ENCODE results near the gene SLC25A30.

SLC25A30 gene

GRCh38 chr13:45417790-45418534 is at the start of gene SLC25A30:
Gene SLC25A30, minus strand, starts transcription at chr13:45418373. Its CDS starts 6,948 bp downstream, at chr13:45411425.
- DNase-seq: peak; percentile 93

DNA sequence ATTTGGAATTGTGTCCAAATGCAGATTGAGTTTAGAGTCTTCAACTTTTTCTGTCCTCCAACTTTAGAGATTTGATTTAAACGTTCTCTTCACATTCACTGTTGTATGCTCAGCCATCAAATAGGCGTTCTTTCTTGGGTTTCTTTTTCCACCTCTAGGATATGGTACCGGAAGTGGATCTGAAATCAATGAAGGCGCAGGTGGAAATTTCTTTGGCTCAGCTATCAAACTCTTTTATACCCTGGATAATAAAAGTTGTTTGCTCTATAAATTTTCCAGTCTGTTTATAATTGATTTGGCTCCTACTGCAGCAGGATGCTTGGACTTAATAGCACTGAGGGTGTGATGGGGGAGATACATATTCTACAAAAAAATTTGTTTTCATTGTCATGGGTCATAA is 48.2 kb upstream of the SLC25A30 start:
- DNase-seq: no peak

DNA sequence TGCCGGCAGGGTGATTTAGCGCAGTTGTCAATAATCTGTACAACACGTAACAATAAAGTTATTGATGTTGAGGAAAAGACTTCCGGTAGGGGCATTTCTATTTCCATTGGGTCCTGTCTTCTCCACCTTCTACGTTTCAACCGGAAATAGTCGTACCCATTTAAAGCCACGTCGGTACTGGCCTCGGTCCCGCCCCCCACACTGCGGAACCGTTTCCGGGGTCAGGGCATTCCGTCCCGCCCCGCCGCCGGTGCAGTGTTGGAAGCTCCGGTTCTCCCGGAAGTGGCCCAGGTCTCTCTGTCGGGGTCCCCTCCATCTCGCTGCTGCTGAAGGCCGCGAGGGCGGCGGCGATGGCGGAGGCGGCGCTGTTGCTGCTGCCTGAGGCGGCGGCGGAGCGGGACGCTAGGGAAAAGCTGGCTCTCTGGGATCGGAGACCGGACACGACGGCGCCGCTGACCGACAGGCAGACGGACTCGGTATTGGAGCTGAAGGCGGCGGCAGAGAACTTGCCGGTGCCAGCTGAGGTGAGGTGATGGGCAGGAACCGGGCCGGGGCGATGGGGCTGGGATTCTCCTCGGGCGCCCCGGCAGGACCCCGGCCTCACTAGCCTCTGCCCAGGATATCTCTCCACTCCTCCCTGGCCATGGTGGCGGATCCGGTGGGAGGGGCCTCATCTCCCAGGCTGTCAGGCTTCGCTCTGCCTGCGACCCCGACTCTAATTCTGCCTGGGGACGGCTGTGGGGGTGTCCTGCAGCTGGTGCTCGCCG is 46.7 kb upstream of the SLC25A30 start, which contains the start of gene COG3:
Gene COG3 (plus strand): TSS at position 253 of the 767 bp plus-strand sequence. CDS start 98 bp downstream, at position 351.
- peak; percentile 95 for DNase-seq

- DNase-seq: no peak
Observed at GRCh38 chr13:45464141-45464686, 46.0 kb upstream of the SLC25A30 start.

DNA sequence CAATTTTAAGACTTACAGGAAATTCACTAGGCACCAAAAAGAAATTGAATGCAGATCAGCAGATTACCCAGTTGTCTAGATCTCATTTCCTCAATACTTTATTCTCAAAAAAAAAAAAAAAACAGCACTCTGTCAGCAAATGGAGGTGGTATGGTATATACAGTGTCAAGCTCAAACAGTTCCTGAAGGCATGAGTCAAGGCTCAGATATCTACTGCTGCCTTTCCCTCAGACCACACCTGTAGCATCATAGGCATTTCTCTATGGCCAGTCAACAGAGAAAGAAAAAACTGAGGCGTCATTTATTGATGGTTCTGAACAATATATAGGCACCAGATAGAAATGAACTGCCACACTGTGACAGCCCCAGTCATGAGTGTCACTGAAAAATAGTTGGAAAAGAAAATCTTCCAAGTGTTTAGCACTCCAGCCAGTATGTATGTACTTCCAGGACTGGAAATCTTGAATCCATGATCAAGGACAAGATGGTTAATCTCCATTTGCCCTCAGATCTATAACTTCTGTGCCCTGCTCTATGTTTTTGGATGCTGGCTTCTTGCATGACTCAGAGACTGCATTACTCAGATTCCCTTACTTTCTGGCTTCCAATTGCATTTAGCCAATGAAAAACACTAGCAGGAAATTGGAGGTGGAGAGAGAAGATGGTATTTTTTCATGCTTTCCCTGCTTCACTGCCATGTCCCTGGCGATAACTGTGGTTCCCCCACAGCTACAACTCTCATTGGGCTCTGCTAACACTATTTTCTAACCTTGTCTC is 38.2 kb upstream of the SLC25A30 start:
- DNase-seq: no peak

GRCh38 chr13:45454204-45454603 is 36.0 kb upstream of the SLC25A30 start:
- DNase-seq: no peak

DNA sequence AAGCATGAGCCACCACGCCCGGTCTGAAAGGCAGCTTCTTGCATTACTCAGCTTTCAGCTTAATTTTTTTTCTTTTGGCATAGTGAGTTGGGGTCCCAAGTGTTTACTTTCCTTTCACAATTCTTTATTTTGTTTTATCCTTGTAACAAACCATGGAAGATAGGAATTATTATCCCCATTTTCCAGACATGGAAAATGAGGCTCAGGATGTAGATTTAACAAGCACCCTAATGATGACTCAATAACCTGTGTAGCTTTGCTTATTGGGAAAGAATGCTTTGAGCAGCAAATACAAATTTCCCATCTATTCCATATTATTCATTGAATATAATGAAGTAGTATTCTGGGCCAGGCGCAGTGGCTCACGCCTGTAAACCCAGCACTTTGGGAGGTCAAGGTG is 33.1 kb upstream of the SLC25A30 start:
- DNase-seq: no peak

- DNase-seq: no peak
Observed at GRCh38 chr13:45448965-45449559, 30.9 kb upstream of the SLC25A30 start.

DNA sequence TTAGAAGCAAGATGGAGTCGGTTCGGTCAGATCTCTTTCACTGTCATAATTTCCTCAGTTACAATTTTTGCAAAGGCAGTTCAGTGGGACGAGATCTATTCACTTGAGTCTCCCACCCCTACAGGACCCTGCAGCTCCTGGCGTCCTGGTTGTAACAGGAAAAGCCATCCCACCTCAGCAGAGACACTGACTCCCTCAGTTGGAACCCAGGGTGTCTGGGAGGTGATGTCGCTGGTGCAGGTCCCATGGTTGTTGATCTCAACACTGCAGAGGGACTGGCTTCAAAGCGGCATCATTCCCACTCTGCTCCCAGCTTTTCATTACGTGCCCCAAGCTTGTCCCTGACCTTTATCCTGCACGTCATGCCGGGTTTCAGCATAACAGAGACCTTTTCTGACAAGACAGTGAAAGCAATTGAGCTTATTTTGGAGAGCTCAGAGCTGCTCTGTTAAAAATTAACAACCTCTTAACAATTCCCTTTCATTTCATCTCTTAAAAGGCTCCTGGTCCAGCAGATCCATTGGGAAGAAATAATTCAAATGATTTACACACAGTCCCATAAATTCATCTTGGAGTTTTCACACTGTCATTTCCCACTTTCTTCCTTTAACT is 29.0 kb upstream of the SLC25A30 start:
- no peak for DNase-seq

DNA sequence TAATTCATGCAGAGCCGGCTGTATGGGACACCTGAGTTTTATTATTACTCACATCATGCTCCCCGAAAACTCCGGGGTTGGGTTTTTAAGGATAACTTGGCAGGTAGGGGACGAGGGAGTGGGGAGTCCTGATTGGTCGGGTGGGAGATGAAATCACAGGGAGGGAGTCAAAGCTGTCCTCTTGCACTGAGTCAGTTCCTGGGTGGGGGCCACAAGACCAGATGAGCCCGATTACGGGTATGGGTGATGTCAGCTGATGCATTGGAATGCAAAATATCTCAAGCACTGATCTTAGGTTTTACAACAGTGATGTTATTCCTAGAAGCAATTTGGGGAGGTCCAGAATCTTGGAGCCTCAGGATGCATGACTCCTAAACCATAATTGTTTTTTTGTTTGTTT is 28.0 kb upstream of the SLC25A30 start:
- no peak for DNase-seq

- no peak for DNase-seq
Observed at GRCh38 chr13:45445053-45445452, 26.9 kb upstream of the SLC25A30 start.

DNA sequence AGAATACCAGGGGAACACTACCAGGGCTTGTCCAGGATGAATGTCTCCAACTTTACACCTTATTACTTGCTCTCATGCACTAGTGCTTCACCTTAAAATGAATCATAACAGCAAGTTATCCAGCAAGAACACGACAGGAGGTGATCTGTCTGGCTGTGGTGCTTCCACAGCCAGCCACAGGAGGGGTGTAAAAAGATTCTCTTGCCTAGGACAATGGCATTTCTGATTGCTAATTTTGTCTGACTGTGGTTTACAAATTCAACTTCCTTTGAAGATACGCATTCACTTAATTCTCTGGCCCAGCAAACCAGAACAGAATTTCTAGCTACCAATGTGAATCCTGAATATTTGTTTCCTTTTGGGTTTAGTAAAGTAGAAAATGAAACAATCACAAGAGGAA is 23.5 kb upstream of the SLC25A30 start:
- DNase-seq: no peak

GRCh38 chr13:45439781-45440462 is 21.7 kb upstream of the SLC25A30 start:
- no peak for DNase-seq

- DNase-seq: no peak
Observed at GRCh38 chr13:45439008-45439407, 20.8 kb upstream of the SLC25A30 start.

GRCh38 chr13:45437947-45438346 is 19.8 kb upstream of the SLC25A30 start:
- peak; percentile 12 for DNase-seq

DNA sequence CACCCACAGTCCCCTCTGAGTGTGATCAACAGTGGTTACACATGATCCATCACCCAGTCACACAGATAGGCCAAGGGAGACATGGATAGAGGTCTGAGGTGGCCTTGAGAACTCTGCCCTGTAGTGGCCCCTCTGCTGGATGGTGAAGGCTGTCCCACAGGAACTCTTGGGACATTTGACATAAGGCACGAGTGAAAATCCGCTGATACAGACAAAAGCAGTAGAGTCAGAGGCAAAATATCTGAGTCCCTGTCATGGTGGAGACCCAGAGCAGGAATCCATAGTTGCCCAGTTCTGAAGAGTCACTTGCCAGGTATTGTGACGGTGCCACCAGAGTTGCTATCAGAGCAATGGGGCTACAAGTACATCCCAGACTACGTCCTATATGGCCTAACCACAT is 18.8 kb upstream of the SLC25A30 start:
- peak; percentile 23 for DNase-seq

GRCh38 chr13:45436332-45436731 is 18.2 kb upstream of the SLC25A30 start:
- peak; percentile 17 for DNase-seq

GRCh38 chr13:45434556-45435371 is 16.6 kb upstream of the SLC25A30 start:
- no peak for DNase-seq

- DNase-seq: no peak
Observed at GRCh38 chr13:45433381-45433790, 15.2 kb upstream of the SLC25A30 start.

DNA sequence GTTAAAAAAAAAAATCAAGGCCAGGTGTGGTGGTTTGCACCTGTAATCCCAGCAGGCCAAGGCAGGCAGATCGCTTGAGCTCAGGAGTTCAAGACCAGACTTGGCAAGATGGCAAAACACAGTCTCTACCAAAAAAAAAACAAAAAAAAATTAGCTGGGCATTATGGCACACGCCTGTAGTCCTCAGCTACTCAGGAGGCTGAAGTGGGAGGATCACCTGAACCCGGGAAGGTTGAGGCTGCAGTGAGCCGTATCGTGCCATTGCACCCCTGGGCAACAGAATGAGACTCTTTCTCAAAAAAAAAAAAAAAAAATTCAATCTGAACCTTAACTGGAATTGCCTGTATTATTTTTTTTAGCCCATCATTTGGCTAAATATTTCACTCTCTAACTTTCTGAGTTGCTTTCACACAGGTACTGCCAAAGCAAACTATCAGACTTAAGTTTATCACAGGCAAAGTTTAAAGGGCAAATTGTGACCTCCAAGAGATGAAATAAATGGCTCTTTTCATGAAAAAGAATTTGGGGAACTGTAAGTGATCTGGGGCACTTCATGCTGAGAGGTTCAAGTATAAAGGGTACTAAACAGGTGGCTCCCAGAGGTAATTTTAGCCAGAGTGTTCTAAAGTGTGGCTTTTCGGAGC is 14.7 kb upstream of the SLC25A30 start:
- DNase-seq: no peak

Data from activated CD8-positive, alpha-beta memory T cell treated with anti-CD3 and anti-CD28 coated beads, Interleukin-2, amount 50 U/mL, for 48 hours (primary cell).